GM12878 (cell line): Measurements from ENCODE around the gene ATF3. TPM values are rescaled to one million over a fixed set of nuclear protein-coding genes. Genes with fewer than 3 reads are reported as not detected.

ENCODE experiments used
- ASH2L ChIP-seq: fragments of 300-600, 200-600 bp; sonication (generic); IDR thresholded peaks from 2 replicates; pipeline ENCODE4 v1.6.1; 2017; ENCODE audit warnings: low read depth, mild to moderate bottlenecking, borderline replicate concordance
- CBFB ChIP-seq: IDR thresholded peaks from 2 replicates; pipeline ENCODE4 v1.6.1; 2016; ENCODE audit warnings: antibody characterized with exemption, low read depth
- CHD2 ChIP-seq: IDR thresholded peaks from 2 replicates; pipeline ENCODE4 v1.6.1; 2011; ENCODE audit warnings: low read depth, low read length, improper control_type of control experiment, borderline replicate concordance
- HCFC1 ChIP-seq: fragments of 150-350 bp; IDR thresholded peaks from 2 replicates; pipeline ENCODE4 v1.6.1; 2014; ENCODE audit warnings: low read length
- KAT2A ChIP-seq: conservative IDR thresholded peaks from 2 replicates; pipeline ENCODE4 v1.6.1; 2011; ENCODE audit warnings: low read depth, low read length; ENCODE audit not compliant: control insufficient read depth
- MAX ChIP-seq: IDR thresholded peaks from 2 replicates; pipeline ENCODE4 v1.6.1; 2012; ENCODE audit warnings: low read depth, low read length, improper control_type of control experiment
- NFYB ChIP-seq: IDR thresholded peaks from 2 replicates; pipeline ENCODE4 v1.6.1; 2011; ENCODE audit warnings: low read depth, mild to moderate bottlenecking, low read length, improper control_type of control experiment, moderate library complexity; ENCODE audit not compliant: insufficient read depth
- NR2F1 ChIP-seq: fragments of 450-650 bp; conservative IDR thresholded peaks from 2 replicates; pipeline ENCODE4 v1.6.1; 2017; ENCODE audit warnings: mild to moderate bottlenecking
- PML ChIP-seq: IDR thresholded peaks from 2 replicates; pipeline ENCODE4 v1.6.1; 2012; ENCODE audit warnings: low read length, inconsistent platforms
- POLR2AphosphoS2 ChIP-seq: IDR thresholded peaks from 2 replicates; pipeline ENCODE4 v1.6.1; 2011; ENCODE audit warnings: low read depth, mild to moderate bottlenecking, low read length, improper control_type of control experiment, moderate library complexity
- SP1 ChIP-seq: IDR thresholded peaks from one replicate; pipeline ENCODE4 v1.6.1; 2011; ENCODE audit warnings: low read depth, low read length
- WRNIP1 ChIP-seq: IDR thresholded peaks from 2 replicates; pipeline ENCODE4 v1.6.1; 2011; ENCODE audit warnings: low read depth, low read length, improper control_type of control experiment, borderline replicate concordance
- ZBTB11 ChIP-seq: fragments of 450-650 bp; formaldehyde crosslinking; IDR thresholded peaks from 2 replicates; pipeline ENCODE4 v1.5.0; 2022; ENCODE audit warnings: mild to moderate bottlenecking, missing genetic modification characterization
- polyA plus RNA-seq, 11 experiments: library from polyadenylated mRNA; depleted of rRNA in 4 of 11; unstranded in 6 of 11; stranded (reverse) in 5 of 11; fragments of >200 nt; fragmentation: Nextera tagmentation in 4 of 11; fragmentation: Illumina TruSeq in 1 of 11; extraction: Ambion mirVana in 4 of 11; extraction: Trizol in 1 of 11; gene quantifications; 1 replicate in 1 of 11; 2 replicates in 10 of 11; pipeline versions ENCODE4 v1.2.1 to v1.2.3, GENCODE V29; 2011 to 2016; ENCODE audit warnings: inconsistent platforms in 2 of 11, missing spikeins in 2 of 11, low read depth in 1 of 11
- total RNA-seq, 4 experiments: library from RNA; depleted of rRNA in 3 of 4; stranded (reverse); fragments of >200 nt in 3 of 4; fragmentation: Illumina TruSeq in 1 of 4; extraction: Trizol in 1 of 4; gene quantifications; 2 replicates each; pipeline versions ENCODE4 v1.2.1 to v1.2.3, GENCODE V29; 2013 to 2021
- TF ChIP-seq, protein P1 (sequence below): fragments of 450-650 bp; IDR thresholded peaks from 2 replicates; pipeline ENCODE4 v1.6.1; 2016; ENCODE audit warnings: mild to moderate bottlenecking, moderate library complexity, borderline replicate concordance
- TF ChIP-seq, protein P2 (sequence below): IDR thresholded peaks from 2 replicates; pipeline ENCODE4 v1.6.1; 2012; ENCODE audit warnings: improper control_type of control experiment, low read depth, low read length; ENCODE audit not compliant: insufficient replicate concordance

Gene ATF3
- total and polyA plus RNA-seq, 10 of the 15 experiments (the other 5 are each of a cell fraction or from before 2014, with no cell fraction given): 3.0 to 13.9 (median 8.3) TPM

GRCh38 chr1:212566522-212567479 is 41.8 kb upstream of the ATF3 start (continued):
- peak; percentile 81 for TF ChIP-seq NR2F1
- TF ChIP-seq NFYB: 0 out of 2 replicates have a peak, but pooled peaks have one; percentile 33
- no peak for TF ChIP-seq HCFC1
- peak; percentile 92 for TF ChIP-seq PML
- 0 out of 2 replicates have a peak, but pooled peaks have one; percentile 38 for TF ChIP-seq ASH2L
- TF ChIP-seq, protein P1, sequence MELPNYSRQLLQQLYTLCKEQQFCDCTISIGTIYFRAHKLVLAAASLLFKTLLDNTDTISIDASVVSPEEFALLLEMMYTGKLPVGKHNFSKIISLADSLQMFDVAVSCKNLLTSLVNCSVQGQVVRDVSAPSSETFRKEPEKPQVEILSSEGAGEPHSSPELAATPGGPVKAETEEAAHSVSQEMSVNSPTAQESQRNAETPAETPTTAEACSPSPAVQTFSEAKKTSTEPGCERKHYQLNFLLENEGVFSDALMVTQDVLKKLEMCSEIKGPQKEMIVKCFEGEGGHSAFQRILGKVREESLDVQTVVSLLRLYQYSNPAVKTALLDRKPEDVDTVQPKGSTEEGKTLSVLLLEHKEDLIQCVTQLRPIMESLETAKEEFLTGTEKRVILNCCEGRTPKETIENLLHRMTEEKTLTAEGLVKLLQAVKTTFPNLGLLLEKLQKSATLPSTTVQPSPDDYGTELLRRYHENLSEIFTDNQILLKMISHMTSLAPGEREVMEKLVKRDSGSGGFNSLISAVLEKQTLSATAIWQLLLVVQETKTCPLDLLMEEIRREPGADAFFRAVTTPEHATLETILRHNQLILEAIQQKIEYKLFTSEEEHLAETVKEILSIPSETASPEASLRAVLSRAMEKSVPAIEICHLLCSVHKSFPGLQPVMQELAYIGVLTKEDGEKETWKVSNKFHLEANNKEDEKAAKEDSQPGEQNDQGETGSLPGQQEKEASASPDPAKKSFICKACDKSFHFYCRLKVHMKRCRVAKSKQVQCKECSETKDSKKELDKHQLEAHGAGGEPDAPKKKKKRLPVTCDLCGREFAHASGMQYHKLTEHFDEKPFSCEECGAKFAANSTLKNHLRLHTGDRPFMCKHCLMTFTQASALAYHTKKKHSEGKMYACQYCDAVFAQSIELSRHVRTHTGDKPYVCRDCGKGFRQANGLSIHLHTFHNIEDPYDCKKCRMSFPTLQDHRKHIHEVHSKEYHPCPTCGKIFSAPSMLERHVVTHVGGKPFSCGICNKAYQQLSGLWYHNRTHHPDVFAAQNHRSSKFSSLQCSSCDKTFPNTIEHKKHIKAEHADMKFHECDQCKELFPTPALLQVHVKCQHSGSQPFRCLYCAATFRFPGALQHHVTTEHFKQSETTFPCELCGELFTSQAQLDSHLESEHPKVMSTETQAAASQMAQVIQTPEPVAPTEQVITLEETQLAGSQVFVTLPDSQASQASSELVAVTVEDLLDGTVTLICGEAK: no peak
- TF ChIP-seq CBFB: peak; percentile 78
- TF ChIP-seq MAX: peak; percentile 59; the same call in 1 of the 2 replicates
- no peak for TF ChIP-seq WRNIP1
- TF ChIP-seq, protein P2, sequence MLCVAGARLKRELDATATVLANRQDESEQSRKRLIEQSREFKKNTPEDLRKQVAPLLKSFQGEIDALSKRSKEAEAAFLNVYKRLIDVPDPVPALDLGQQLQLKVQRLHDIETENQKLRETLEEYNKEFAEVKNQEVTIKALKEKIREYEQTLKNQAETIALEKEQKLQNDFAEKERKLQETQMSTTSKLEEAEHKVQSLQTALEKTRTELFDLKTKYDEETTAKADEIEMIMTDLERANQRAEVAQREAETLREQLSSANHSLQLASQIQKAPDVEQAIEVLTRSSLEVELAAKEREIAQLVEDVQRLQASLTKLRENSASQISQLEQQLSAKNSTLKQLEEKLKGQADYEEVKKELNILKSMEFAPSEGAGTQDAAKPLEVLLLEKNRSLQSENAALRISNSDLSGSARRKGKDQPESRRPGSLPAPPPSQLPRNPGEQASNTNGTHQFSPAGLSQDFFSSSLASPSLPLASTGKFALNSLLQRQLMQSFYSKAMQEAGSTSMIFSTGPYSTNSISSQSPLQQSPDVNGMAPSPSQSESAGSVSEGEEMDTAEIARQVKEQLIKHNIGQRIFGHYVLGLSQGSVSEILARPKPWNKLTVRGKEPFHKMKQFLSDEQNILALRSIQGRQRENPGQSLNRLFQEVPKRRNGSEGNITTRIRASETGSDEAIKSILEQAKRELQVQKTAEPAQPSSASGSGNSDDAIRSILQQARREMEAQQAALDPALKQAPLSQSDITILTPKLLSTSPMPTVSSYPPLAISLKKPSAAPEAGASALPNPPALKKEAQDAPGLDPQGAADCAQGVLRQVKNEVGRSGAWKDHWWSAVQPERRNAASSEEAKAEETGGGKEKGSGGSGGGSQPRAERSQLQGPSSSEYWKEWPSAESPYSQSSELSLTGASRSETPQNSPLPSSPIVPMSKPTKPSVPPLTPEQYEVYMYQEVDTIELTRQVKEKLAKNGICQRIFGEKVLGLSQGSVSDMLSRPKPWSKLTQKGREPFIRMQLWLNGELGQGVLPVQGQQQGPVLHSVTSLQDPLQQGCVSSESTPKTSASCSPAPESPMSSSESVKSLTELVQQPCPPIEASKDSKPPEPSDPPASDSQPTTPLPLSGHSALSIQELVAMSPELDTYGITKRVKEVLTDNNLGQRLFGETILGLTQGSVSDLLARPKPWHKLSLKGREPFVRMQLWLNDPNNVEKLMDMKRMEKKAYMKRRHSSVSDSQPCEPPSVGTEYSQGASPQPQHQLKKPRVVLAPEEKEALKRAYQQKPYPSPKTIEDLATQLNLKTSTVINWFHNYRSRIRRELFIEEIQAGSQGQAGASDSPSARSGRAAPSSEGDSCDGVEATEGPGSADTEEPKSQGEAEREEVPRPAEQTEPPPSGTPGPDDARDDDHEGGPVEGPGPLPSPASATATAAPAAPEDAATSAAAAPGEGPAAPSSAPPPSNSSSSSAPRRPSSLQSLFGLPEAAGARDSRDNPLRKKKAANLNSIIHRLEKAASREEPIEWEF: peak; percentile 35
- TF ChIP-seq POLR2AphosphoS2: no peak
- TF ChIP-seq CHD2: peak; percentile 59; the same call in 1 of the 2 replicates
- no peak for TF ChIP-seq KAT2A
- TF ChIP-seq SP1: peak; percentile 72
- no peak for TF ChIP-seq ZBTB11 (CRISPR knock-in tag)
